GM18499 (cell line): ENCODE measurements around the gene CDC7.
A peak's percentile ranks its signal among the peaks of the same experiment; 100 is the strongest.

ENCODE experiments used
- ATAC-seq: cut with Tn5 transposase; IDR thresholded peaks from one replicate; pipeline ENCODE4 v1.9.1; 2021; ENCODE audit warnings: moderate number of reproducible peaks; ENCODE audit not compliant: insufficient read depth, unreplicated experiment

The CDC7 gene

DNA sequence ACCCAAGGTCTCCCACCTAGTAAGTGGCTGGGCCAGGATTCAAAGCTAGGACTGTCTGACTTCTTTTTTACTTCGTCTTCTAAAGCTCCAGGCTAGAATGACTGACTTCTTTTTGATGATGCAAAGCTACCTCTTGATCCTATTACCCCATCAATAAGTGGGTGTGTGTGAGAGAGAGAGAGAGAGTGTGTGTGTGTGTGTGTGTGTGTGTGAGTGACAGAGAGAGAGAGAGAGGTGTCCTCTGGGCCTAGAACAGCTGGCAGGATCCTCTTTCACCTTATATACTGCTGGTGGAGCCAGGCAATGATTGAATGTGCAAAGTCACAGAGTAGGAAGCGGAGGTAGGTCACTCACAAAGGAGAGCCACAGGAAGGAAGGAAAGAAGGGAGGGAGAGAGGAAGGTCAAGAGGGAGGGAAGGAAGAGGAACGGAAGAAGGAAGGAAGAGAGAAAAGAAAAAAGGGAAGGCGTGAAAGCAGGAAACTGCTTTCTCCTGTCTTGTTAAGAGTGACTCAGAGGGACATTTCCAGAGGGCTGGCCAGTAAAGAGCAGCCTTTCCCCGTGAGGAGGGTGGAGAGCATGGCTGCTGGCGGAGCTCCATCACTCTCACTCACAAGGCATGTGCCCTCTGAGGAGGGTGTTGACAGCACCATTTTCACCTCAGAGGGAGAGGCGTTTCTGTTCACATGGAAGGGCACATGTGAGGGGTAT lies 68.9 kb downstream of the CDC7 start:
- no peak for ATAC-seq

DNA sequence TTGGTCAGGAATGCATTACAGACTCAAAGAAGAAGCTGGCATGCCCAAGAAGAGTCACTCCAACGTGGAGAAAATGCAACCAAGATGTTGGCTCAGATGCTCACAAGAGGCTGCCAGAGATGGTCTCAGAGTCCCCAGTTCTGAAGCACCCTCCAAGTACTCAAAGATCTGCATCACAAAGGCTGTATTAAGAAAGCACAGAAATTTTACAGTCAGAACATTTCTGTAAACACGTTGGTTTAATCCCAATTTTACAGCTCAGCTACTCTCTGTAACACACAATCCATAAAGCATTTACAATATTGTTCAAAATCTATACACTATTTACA lies 69.4 kb downstream of the CDC7 start:
- no peak for ATAC-seq

DNA sequence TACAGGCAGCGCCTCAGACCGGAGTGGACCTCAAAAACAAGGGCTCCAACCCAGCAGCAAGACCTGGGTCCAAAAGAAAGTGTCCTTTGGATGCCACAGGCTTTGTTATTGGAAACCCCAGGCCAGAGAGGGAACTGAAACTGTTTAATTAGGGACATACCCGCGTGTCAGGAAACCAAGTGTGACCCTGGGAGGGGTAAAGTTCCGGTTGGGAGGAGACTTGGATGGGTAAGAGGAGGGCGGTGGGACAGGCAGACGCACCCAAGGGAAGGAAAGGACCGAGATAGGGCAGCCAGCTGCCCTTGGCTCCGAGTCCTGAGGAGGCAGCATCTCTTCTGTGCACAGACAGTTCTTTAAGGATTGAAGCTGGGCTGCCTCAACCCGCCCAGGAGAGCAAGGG lies 71.4 kb downstream of the CDC7 start:
- ATAC-seq = peak; percentile 66
